GM18499 (cell line): Measurements from ENCODE around the gene CREM.
"Not testable (repeated sequence)": the region's sequence is repeated elsewhere in the genome, so short reads cannot be mapped to it uniquely, and the experiment has no call there.

Experiments used
- ATAC-seq: cut with Tn5 transposase; IDR thresholded peaks from one replicate; pipeline ENCODE4 v1.9.1; 2021; ENCODE audit warnings: moderate number of reproducible peaks; ENCODE audit not compliant: insufficient read depth, unreplicated experiment

Gene CREM

DNA sequence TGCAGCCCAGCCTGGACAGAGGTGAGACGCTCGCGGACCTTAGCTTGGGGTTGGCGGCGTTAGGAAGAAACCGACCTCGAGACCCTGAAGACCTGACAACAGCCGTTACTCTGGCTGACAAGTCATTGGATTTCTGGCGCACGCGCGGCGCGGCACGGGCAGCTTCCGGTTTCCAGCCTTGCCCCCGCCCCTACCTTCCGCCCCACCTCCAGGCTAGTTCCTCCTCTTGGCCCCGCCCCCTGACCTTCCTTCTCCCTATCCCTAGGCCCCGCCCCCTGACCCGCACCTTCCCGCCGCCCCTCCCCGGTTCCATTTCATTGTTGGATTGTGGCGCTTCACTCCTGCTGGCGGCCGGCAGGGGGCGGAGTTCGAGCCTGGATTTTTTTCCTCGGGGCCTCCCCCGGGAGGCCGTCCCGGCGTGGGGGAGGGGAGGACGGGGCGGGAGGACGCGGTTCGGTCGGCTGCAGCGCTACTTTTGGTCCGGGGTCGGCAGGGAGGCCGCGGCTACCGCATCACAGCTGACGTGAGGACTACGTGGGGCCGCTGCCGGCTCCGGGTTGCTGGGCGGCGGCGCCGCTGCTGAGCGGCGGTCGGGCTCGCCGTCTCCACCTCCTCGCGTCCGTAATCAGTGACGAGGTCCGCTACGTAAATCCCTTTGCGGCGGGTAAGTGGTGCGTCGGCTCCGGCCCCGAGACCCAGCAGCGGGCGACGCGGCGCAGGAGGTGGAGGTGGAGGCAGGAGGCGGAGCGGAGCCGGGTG, at the start of gene CREM:
Gene CREM (plus strand): TSS at position 317 of the 759 bp plus-strand sequence. CDS start 10,990 bp downstream, outside the sequence.
- ATAC-seq, result peak; percentile 49

DNA sequence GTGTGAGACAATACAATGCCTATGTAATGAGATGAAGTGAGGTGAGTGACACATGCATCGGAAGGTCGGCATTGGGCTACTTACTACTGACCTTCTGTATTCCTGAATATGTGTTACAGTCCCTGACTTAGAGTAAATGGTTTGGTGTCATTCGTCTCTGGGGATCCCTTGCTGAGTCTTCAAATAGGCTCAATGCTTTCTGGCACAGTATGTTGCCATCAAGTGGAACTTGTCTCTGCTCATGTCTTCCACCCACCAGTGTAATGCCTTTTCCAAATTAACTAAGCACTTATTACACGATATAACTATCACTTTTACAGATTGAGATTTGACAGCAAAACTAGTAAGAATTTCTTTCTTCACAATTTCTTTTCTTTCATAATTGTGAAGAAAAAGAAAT, 47.4 kb upstream of the CREM start:
- no peak for ATAC-seq

DNA sequence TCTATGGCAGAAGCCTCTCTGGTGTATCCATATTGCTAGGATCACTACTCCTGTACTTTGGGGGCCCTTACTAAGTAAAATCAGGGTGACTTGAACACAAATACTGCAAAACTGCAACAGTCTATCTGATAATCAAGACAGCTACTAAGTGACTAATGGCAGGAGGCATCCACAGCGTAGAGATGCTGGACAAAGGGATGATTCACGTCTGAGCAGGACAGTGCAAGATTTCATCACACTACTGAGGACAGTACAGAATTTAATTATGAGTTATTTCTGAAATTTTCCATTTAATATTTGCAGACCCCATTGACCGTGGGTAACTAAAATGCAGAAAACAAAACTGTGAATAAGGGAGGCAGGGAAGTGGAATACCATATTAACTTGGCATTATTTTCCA, 46.9 kb upstream of the CREM start:
- no peak for ATAC-seq

DNA sequence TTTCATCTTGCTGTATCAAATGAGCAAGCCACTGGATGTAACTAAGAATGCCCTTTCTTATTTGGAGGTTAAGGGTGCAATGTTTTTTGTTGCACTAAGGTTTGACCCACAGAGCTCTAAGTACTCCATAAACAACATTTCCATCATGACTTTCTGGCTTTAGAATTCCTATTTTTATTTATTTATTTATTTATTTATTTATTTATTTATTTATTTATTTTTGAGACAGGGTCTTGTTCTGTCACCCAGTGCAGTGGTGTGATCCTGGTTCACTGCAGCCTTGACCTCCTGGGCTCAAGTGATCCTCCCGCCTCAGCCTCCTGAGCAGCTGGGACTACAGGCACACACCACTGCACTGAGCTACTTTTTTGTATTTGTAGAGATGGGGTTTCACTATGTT, 46.4 kb upstream of the CREM start:
- ATAC-seq, result not testable (repeated sequence)

DNA sequence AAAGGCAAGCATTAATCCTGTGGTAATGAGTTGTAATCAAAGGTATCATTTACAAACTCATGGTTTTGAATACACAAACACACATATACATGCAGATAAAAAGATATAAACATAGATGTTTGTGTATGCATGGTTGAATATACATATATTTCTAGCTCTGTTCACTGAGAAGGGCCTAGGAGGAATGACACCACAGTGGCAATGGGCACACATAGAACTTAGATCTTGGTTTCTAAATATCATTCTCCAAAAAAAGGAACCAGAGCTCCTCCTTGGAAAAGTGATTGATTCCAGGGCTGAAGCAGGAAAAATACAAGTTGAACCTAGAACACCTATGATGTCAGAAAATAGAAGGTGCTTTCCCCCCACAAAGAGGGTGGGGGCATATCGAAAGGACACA, 43.4 kb upstream of the CREM start:
- no peak for ATAC-seq

DNA sequence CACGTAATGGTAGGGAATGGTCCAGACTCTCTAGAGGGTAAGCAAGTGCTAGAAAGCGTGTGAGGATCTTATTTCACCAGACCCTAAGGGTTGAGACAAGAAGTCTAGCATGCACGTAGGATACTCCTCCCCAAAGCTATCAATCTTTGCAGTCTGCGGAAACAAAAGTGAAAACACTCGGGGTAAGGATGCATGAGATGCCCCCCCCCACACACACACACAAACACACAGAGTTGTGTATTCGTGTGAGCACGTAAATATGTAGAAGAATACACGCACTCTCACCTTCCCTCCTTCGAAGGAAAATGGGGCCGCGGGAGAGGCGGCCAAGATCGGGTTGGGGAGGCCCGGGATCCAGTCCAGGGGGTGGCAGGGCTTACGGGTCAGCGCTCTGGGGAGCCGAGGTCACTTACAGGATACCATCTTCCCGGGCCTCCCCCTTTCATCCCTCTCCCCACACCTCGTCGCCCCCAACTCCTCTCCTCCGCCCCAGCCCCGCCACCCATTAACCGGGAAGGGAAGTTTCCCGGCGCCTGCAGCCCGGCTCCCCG, 37.0 kb upstream of the CREM start:
- peak; percentile 6 for ATAC-seq

DNA sequence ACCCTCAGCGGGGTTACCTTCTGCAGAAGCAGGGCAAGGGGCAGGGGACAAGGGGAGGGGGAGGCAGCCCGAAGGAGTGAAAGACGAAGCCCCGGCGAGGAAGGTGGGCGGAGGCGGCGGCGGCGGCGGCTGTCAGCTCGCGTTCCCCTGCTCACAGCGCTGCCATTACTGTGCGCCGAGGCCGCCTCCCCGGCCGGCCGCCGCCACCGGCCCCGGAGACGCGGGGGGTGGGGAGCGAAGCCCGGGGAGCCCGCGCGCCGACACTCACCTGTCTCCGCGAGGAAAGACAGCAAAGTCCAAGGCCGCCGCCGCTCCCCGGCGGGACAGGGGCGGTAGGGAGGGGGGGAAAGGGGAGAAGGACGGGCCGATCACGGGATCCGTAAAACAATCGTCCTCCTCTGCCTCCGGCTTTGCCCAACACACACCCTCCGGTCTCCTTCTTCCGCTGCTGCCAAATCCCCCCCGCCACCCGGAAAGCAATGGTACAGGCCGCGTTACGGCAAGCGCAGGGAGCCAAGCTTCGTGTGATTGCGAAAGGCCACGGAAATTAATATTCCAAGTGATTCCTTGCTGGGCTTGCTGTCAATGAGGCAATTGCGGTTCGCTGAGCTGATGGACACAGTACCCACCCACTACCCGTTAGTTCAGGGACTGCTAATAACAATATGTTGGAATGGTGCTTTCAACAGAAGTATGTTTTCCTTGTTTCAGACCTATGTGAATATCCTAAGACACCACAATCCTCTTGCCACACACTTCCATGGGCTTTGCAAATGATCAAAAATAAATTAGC, 36.3 kb upstream of the CREM start, which contains the start of gene CUL2:
Gene CUL2 (minus strand): TSS at position 180 of the 793 bp plus-strand sequence. CDS start 19,024 bp downstream, outside the sequence.
- peak; percentile 55 for ATAC-seq

DNA sequence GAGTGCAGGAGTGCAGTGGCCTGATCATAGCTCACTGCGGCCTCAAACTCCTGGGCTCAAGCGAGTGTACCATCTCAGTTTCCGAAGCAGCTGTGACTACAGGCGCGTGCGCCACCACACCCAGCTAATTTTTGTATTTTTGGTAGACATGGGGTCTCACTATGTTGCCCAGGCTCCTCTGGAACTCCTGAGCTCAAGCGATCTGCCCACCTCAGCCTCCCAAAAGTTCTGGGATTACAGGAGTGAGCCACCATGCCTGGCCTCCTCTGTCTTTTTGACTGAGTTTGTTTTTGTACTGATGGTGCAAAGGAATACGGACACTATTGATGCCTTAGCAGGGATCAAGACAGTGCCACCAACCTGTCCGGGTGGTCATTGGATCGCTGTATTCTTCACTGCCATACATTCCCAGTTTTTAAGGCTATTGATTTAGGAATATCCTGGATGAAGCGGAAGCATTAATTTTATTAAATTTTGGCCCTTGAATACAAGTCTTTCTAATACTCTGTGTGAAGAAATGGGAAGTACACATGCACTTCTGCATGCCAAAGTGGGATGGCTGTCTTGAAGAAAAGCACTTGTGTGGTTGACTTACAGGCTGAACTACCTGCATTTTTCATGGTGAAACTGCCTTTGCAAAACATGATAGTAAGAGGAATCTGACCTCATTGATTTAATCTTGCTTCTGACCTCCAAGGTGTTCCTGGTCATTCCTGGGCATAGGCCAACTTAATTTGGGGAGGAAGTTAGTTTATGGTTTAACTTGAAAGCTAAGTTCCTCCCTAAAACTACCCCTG, 34.5 kb upstream of the CREM start:
- ATAC-seq, result no peak

DNA sequence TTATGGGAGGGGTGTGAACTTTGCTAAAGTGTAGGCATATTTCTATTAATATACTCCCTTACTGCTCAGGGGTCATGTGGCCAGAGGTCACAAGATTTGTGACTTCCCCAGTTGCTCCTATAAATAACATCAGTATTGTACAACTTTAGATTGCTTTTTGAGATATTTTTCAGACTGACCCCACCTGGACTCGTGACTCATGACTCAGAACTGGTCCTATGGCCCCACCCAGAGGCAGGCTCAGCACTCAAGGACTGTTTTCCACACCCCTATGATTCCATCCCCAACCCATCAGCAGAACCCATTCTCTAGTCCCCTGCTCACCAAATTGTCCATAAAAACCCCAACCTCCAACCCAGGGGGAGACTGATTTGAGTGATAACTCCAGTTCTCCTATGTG, 33.8 kb upstream of the CREM start:
- no peak for ATAC-seq

DNA sequence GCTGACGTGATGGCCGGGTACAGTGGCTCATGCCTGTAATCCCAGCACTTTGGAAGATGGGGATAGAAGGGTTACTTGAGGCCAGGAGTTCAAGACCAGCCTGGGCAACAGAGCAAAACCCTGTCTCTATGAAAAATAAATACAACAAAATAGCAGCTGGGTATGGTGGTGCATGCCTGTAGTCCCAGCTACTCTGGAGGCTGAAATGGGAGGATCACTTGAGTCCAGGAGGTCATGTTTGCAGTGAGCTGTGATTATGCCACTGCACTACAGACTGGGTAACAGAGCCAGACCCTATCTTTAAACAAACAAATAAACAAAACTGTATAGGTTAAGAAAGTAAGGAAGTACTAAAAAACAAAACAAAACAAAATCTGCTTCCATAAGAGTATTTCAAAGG, 30.3 kb upstream of the CREM start:
- no peak for ATAC-seq

DNA sequence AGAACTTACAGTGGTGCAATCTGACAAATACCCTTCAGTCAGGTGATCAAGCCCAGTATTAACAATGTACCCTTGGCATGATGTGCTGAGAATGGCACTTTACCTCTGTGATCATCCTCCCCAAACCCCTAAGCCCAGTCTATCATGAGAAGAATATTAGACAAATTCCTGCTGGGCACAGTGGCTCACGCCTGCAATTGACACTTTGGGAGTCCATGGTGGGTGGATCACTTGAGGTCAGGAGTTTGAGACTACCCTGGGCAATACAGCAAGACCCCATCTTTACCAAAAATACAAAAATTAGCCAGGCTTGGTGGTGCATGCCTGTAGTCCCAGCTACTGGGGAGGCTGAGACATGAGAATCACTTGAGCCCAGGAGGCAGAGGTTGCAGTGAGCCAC, 29.1 kb upstream of the CREM start:
- no peak for ATAC-seq

DNA sequence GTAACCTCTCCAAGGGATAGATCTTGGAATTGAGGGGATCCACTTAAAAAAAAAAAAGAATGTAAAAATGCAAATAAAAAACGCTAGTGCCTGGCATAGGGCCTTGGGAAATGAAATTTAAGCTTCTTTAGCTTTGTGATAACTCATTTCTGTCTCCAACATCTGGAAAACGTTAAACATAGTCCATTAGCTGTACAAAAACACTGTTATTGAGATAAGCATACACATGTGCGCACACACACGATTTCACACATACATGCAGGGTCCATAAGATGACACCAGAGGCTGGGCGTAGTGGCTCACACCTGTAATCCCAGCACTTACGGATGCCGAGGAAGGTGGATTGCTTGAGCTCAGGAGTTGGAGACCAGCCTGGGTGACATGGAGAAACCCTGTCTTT, 22.8 kb upstream of the CREM start:
- ATAC-seq, result no peak

DNA sequence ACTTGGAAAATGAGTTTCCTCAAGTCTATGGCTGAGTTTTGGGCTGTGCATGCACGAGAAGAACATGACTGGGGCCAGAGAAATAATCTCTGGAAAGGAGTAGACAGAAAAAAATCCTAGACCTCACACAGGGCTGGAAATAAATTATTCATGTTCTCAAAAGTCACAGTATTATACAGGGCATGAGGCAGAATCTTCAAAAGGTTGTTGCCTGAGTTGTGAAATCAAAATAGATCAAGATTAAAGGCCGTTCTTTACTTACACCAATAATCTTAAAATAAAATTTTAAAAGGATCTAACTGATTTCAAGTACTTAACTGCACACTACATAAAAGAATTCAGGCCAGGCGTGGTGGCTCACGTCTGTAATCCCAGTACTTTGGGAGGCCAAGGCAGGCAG, 14.1 kb upstream of the CREM start:
- no peak for ATAC-seq

DNA sequence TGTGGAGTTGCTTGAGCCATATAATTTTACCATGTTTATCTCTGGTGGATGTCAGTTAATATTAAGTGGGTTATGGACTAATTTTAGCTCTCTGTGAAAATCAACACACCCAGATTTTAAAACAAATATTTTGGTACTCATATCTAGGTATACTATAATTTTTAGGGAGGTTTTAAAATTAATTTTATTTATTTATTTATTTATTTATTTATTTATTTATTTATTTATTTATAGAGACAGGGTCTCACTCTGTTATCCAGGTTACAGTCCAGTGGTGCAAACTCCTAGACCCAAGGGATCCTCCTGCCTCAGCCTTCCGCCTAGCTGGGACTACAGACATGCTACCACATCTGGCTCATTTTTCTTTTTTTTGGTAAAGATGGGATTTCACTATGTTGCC, 7.3 kb upstream of the CREM start:
- no peak for ATAC-seq

DNA sequence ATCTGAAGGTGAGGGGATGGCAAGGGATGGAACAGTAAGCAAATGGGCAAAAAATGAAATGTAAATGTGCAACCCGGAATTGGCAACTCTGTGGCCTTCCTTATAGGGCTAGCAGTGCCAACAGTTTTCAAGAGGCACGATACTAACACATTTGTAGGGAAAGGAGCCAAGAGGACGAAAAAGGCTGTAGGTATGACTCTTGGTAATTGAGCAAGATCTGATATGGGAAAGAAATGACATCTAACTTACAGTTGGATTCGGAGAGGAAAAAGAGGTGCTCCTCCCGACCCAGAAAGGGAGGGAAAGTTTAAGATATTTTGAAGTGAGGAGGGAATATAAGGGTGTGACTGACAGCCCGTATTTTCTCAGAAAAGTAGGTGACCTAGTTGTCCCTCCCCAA, 2.1 kb upstream of the CREM start:
- ATAC-seq, result no peak

DNA sequence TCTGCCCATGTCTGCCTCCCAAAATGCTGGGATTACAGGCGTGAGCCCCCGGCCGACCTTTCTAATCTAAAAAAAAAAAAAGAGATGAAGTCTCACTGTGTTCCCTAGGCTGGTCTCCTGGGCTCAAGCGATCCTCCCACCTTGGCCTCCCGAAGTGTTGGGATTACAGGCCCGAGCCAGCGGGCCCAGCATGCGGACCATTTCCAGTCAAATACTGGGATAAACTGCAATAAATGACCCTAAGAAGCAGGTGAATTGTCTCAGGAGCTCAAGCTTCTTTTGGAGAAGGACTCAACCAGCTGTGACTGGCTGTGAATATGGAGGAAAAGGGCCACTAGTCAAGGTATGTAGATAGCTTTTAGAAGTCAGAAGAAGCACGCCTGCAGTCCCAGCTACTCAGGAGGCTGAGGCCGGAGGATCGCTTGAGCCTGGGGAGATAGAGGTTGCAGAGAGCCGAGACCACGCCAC, 550 bp upstream of the CREM start:
- peak; percentile 1 for ATAC-seq

DNA sequence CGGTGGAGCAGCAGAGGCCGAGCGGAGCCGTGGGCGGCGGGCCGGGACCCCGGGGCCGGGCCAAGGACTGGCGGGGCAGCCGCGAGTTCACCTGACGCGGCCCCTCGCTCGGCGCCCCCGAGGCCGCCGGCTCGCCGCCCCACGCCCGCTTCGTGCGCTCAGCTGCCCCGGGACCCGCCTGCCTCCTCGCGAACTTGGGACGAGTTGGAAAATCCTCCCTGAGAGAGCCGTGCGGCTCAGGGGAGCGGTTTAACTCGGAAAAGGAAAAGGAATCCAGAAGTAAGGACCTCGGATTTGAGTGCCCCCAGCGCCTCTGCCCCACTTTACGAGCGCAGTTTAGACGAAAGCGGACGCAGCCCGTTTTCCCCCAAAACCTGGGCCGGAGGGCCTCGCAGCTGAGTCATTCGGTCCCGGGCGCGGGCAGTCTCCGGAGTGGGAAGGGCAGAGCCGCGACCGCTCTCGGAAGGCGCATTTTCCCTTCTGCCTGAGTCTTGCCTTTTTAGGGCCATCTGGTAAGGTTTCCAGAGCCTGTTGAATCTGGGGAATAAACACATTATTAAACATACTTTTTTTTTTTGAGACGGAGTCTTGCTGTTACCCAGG, 744 bp downstream of the CREM start:
- ATAC-seq, result no peak

DNA sequence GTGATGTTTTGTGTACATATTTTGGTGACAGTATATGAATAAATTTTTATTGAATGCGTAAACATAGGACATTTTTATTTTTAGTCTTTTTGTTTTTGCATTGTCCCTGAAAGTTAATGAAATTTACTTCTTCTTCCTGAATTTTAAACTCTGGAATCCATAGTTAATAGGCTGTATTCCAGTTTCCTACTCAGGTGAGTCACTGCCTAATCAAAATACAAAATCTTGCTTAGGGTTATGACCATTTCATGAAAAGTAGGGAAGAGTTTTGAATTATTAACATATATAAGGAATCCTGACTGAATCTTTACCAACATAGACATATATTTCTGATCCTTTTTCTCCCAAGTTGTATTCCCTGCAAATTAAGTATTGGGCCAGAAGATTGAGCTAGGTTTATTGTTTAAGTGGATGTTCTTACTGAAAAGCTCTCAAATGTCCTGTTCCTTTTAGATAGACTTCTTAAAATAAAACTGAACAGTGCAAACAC, 2.6 kb downstream of the CREM start:
- no peak for ATAC-seq

DNA sequence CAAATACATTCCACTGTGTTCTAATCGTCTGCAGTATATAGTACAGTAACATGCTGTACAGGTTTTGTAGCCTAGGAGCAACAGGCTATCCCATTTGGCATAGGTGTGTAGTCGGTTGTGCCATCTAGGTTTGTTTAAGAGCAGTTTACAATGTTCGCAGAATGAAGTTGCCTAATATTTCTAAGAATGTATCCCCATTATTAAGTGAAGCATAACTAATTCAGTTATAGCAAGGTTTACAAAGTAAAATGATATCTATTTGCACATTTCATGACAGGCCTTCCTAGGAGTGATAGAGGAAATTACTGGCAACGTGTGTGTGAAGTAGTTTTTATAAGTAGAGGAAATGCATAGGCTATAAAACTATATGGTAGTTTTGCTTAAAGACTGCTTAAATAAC, 4.0 kb downstream of the CREM start:
- no peak for ATAC-seq

DNA sequence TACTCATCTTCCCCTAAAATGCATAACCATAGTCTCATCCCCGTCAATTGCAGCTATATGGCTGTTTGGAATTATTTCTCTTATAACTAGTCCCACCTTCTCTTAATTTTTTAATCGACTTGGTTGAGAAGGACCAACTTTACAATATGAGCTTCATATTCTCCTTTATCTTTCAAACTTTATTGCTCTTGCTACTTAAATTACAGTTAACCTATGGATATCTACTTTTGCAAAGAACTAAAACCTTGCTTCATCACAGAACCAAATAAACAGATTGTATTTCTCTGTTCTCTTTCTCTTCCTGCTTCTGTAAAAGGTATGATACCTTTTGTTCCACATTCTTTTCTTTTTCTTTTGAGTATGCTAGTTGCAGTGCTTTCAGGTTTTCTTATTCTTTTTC, 6.1 kb downstream of the CREM start:
- ATAC-seq, result no peak
